ENCODE data around the gene SLC5A11.

SLC5A11 gene

GRCh38 chr16:24854607-24855171 is 8.9 kb downstream of the SLC5A11 start:
- TF ChIP-seq EGR1 (IDR thresholded peaks at IDR 0.05) (no peak), TAF1 (IDR thresholded peaks at IDR 0.05; ENCODE audit: low read depth) (no peak), CEBPB (IDR thresholded peaks at IDR 0.05) (no peak), TEAD4 (IDR thresholded peaks at IDR 0.05) (no peak), NFIC (IDR thresholded peaks at IDR 0.05) (no peak), RAD21 (IDR thresholded peaks at IDR 0.05; ENCODE audit: low read depth) (no peak), ZBTB7A (IDR thresholded peaks at IDR 0.05; ENCODE audit: low read depth) (no peak), TCF12 (IDR thresholded peaks at IDR 0.05; ENCODE audit: low read depth) (no peak), EP300 (IDR thresholded peaks at IDR 0.05; ENCODE audit: borderline replicate concordance) (no peak), FOXM1 (IDR thresholded peaks at IDR 0.05; ENCODE audit: borderline replicate concordance, low read depth) (no peak), YY1 (IDR thresholded peaks at IDR 0.05; ENCODE audit: low read depth) (no peak), CREB1 (IDR thresholded peaks at IDR 0.05; ENCODE audit: low read depth) (no peak)
- TF ChIP-seq, protein P1, sequence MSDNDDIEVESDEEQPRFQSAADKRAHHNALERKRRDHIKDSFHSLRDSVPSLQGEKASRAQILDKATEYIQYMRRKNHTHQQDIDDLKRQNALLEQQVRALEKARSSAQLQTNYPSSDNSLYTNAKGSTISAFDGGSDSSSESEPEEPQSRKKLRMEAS (IDR thresholded peaks at IDR 0.05): no peak
- TF ChIP-seq, protein P2, sequence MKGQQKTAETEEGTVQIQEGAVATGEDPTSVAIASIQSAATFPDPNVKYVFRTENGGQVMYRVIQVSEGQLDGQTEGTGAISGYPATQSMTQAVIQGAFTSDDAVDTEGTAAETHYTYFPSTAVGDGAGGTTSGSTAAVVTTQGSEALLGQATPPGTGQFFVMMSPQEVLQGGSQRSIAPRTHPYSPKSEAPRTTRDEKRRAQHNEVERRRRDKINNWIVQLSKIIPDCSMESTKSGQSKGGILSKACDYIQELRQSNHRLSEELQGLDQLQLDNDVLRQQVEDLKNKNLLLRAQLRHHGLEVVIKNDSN (IDR thresholded peaks at IDR 0.05): no peak
- TF ChIP-seq, protein P3, sequence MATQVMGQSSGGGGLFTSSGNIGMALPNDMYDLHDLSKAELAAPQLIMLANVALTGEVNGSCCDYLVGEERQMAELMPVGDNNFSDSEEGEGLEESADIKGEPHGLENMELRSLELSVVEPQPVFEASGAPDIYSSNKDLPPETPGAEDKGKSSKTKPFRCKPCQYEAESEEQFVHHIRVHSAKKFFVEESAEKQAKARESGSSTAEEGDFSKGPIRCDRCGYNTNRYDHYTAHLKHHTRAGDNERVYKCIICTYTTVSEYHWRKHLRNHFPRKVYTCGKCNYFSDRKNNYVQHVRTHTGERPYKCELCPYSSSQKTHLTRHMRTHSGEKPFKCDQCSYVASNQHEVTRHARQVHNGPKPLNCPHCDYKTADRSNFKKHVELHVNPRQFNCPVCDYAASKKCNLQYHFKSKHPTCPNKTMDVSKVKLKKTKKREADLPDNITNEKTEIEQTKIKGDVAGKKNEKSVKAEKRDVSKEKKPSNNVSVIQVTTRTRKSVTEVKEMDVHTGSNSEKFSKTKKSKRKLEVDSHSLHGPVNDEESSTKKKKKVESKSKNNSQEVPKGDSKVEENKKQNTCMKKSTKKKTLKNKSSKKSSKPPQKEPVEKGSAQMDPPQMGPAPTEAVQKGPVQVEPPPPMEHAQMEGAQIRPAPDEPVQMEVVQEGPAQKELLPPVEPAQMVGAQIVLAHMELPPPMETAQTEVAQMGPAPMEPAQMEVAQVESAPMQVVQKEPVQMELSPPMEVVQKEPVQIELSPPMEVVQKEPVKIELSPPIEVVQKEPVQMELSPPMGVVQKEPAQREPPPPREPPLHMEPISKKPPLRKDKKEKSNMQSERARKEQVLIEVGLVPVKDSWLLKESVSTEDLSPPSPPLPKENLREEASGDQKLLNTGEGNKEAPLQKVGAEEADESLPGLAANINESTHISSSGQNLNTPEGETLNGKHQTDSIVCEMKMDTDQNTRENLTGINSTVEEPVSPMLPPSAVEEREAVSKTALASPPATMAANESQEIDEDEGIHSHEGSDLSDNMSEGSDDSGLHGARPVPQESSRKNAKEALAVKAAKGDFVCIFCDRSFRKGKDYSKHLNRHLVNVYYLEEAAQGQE (IDR thresholded peaks at IDR 0.05; ENCODE audit: low read depth): no peak

DNA sequence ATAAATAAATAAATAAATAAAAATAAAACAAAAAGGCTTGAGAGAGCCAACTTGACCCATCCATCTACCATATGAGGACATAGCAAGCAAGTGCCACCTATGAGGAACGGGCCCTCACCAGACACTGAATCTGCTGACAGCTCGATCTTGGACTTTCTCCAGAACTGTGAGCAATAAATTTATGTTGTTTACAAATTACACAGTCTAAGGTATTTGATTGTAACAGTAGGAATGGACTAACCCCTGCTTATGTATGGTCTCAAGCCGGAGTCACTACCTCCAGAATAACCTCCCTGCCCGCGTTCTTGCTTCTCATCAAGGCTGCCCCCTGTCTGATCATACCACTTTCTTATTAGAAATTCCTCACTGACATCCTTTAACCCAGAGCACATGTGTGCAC is 9.9 kb downstream of the SLC5A11 start:
- TF ChIP-seq TEAD4 (IDR thresholded peaks at IDR 0.05) (no peak), CREB1 (IDR thresholded peaks at IDR 0.05; ENCODE audit: low read depth) (no peak)

- no peak for TF ChIP-seq EP300 (IDR thresholded peaks at IDR 0.05; ENCODE audit: borderline replicate concordance)
- TF ChIP-seq, protein P3 (IDR thresholded peaks at IDR 0.05; ENCODE audit: low read depth): peak; percentile 97
Observed at GRCh38 chr16:24858219-24859041, 12.7 kb downstream of the SLC5A11 start.

DNA sequence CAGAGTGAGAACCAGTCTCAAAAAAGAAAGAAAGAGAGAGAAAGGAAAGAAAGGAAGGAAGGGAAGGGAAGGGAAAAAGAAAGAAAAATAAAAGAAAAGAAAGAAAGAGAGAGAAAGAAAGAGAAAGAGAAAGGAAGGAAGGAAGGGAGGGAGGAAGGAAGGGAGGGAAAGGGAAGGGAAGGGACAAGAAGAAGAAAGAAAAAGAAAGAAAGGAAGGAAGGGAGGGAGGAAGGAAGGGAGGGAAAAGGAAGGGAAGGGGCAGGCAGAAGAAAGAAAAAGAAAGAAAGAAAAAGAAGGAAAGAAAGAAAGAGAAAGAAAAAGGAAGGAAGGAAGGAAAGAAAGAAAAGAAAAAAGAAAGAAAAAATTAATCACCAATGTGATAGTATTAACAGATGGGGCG is 15.7 kb downstream of the SLC5A11 start:
- TF ChIP-seq TAF1 (IDR thresholded peaks at IDR 0.05; ENCODE audit: low read depth): no peak
- no peak for TF ChIP-seq NFIC (IDR thresholded peaks at IDR 0.05)
- no peak for TF ChIP-seq ZBTB7A (IDR thresholded peaks at IDR 0.05; ENCODE audit: low read depth)
- TF ChIP-seq, protein P3 (IDR thresholded peaks at IDR 0.05; ENCODE audit: low read depth): no peak
- no peak for TF ChIP-seq RAD21 (IDR thresholded peaks at IDR 0.05; ENCODE audit: low read depth)

- TF ChIP-seq, protein P2 (IDR thresholded peaks at IDR 0.05): no peak
- TF ChIP-seq TAF1 (IDR thresholded peaks at IDR 0.05; ENCODE audit: low read depth): no peak
- TF ChIP-seq EP300 (IDR thresholded peaks at IDR 0.05; ENCODE audit: borderline replicate concordance): no peak
- TF ChIP-seq YY1 (IDR thresholded peaks at IDR 0.05; ENCODE audit: low read depth): no peak
- no peak for TF ChIP-seq ZBTB7A (IDR thresholded peaks at IDR 0.05; ENCODE audit: low read depth)
- TF ChIP-seq FOXM1 (IDR thresholded peaks at IDR 0.05; ENCODE audit: borderline replicate concordance, low read depth): no peak
- TF ChIP-seq TEAD4 (IDR thresholded peaks at IDR 0.05): no peak
- TF ChIP-seq NFIC (IDR thresholded peaks at IDR 0.05): no peak
- TF ChIP-seq EGR1 (IDR thresholded peaks at IDR 0.05): no peak
- TF ChIP-seq TCF12 (IDR thresholded peaks at IDR 0.05; ENCODE audit: low read depth): no peak
- TF ChIP-seq RAD21 (IDR thresholded peaks at IDR 0.05; ENCODE audit: low read depth): no peak
- TF ChIP-seq CEBPB (IDR thresholded peaks at IDR 0.05): no peak
- TF ChIP-seq, protein P1 (IDR thresholded peaks at IDR 0.05): no peak
- TF ChIP-seq, protein P3 (IDR thresholded peaks at IDR 0.05; ENCODE audit: low read depth): no peak
- TF ChIP-seq CREB1 (IDR thresholded peaks at IDR 0.05; ENCODE audit: low read depth): no peak
Observed at GRCh38 chr16:24863582-24864437, 18.0 kb downstream of the SLC5A11 start.

All from Ishikawa (cell line).